Neural progenitor cell (in vitro differentiated cells): Measurements from ENCODE around the gene MYBPH.

Source experiments
- CTCF ChIP-seq: fragments of 200-600 bp; sonication (generic); IDR thresholded peaks from 2 replicates; pipeline ENCODE4 v1.5.1; 2017; ENCODE audit warnings: antibody characterized with exemption, mild to moderate bottlenecking
- EZH2 ChIP-seq: fragments of 200-600 bp; sonication (generic); IDR thresholded peaks from 2 replicates; pipeline ENCODE4 v1.6.1; 2017; ENCODE audit warnings: antibody characterized with exemption, mild to moderate bottlenecking, moderate library complexity

- TF ChIP-seq CTCF (no peak), EZH2 (no peak)
These were observed 45.2 kb downstream of the MYBPH start for GRCh38 chr1:203130358-203130985.
